ENCODE measurements around the gene PDCD6IP.
"Not testable (repeated sequence)": the region's sequence is repeated elsewhere in the genome, so short reads cannot be mapped to it uniquely, and the experiment has no call there.

The PDCD6IP gene

DNA sequence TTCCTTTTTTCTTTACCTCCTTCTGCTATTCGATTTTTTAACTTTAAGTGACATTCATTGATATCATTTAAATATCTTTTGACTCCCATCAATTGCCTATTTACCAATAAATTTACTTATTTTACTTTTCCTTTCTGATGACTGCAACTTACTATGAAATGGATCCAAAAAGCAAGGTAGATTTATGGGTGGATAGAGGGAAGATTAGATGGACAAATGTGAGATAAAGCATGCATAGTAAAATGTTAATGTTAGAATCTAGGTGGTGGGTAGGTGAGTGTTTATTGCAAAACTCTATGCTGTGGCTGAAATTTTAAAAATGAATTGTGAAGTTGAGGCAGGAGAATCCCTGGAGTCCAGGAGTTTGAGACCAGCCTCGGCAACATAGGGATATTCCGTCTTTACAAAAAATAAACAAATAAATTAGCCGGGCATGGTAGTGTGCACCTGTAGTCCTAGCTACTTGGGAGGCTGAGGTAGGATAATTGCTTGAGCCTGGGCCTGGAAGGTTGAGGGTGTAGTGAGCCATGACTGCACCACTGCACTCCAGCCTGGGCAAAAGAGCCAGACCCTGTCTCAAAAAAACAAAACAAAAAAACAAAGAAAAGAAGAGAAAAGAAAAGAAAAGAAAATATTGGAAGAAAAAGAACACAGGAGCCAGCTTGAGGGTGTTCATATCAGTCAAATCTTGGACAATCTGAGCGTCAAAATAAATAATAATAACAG lies 6.1 kb upstream of the PDCD6IP start:
- DNase-seq (ENCODE audit: low read depth in 3 of 3) = no peak

DNA sequence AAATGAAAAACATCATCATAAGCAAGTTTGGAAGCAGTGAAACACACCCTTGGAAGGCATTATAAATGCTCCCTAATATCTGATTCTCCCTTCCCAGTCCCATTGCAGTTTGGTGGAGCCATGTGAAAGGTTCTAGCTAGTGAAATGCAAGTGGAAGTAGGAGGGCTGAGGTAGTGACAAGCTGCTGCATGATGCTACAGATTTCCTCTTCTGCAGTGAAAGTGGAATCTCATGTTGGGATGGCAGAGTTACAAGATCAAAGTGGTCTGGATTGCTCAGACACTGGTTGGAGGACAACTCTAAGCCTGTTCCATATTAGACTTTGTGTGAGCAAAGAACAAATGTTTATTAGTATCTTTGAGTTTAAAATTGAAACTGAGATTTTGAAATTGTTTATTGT lies 3.3 kb upstream of the PDCD6IP start:
- DNase-seq (ENCODE audit: low read depth in 3 of 3) = no peak

DNA sequence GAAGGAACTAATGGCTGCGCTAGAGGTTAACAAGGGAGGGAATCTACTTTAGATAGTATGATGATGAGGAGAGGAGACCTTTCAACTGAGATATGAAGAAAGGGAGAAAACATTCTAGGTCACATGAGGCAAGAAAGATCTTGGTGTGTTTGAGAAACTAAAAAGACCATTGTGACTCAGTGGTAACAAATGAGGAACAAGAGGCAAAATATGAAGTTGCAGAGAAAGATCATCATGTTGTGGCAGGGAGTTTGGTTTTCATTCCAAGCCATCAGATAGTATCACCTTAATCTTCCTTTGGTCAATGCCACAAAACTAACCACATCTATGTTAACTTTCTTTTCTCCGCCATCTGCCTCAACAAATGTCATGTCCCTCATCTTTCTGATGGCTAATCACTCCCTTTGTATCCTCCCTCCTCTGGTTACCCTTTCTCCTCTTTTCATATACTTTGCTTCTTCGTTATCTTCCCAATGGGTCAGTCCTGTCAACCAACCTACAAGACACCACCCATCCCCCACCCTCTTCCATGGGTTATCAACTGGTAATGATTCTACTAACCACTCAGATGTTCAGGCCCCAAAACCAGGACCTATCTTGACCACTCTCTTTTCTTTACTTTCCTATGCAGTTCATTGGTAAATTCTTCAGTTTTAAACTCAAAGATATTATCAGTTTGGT lies 2.4 kb upstream of the PDCD6IP start:
- no peak for DNase-seq (ENCODE audit: low read depth in 3 of 3)

DNA sequence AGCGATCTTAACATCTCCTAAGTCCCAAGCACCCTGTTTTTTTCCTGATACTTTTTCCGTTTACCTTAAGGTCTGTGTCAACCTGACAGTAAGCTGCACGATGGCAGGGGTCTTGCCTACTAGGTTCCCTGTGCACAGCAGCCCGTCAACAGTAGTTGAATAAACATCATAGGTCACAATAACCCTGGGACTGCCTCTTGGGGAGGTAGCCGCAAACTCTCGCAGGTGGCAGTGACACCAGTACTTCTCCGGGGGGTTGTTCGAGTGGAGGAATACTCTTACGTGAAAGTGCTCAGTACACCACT lies 365 bp upstream of the PDCD6IP start:
- DNase-seq (ENCODE audit: low read depth in 3 of 3) = no peak

DNA sequence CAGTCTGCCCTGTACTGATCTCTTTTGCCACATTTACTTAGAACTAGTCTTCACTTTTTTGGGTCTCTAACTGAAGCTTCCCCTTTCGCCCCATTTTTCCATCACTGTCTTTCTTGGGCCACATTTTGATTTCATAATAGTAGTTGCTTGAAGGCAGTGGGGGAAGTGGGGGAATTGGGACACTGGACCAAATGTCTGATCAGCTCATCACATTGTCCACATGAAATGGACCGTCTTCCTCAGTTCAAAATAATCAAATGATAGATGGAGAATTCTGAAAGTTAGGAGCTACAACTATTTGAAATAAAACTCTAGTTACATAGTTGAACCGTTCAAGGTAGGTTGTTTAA lies 747 bp downstream of the PDCD6IP start:
- no peak for DNase-seq (ENCODE audit: low read depth in 3 of 3)

DNA sequence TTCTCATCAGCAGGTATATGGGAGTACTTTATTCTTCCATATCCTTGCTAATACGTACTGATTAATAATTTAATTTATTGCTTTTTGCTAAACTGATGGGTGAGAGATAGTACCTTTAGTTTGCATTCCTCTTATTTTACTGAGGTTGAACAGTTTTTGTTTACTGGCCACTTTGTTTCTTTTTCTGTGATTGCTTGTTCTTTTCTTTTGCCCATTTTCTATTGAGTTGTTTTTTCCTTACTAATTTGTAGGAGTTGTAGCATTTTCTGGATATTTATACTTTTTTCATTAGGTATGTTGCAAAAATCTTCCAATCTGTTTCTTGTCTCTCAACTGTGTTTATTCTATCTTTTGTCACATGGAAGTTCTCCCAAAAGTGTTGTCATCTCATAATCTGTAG lies 4.8 kb downstream of the PDCD6IP start:
- no peak for DNase-seq (ENCODE audit: low read depth in 3 of 3)

DNA sequence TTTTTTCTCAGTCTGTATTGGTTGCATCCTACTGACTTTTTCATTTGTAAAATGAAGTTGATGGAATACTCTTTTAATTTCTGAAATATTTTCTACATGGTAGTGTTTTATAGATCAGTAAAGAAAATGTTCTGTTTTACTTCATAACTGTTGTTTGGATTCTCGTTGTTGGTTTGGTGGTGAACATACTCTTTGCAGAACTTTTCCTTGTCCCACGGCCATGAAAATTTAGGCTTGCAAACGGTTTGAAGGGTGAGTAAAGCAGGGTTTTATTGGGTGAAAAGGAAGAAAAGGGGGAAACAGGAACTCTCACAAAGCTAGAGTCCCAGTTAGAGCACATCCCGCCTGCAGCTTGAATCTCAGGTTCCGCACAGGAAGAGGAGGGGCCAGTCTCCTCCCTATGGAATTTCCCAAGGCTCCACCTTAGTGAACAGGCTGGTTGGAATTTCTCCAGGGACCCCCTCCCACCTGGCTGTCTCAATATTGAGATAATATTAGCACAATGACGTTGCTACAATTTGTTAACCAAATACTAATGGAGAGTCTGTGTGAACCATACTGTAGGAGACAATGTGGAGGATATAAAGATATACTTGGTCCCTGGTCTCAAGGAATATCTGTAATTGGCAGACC lies 5.6 kb downstream of the PDCD6IP start:
- no peak for DNase-seq (ENCODE audit: low read depth in 3 of 3)

DNA sequence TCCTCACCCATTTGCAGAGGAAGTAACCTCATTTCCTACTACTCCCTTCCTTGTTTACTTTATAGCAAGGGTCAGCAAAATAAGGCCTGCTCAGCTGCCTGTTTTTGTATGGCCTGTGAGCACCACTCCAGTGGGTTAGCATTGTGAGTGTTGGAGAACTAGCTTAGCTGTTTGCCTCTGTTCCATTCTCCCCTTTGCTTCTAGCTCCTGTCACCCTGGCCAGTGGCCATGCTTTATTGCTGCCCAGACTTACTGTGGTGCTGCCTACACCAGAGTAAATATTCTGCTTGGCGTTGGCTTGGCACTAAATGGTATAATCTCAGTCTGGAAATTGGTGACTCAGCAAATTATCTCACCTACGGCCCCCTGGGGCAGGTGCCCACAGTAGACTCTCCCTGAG lies 8.8 kb downstream of the PDCD6IP start:
- no peak for DNase-seq (ENCODE audit: low read depth in 3 of 3)

DNA sequence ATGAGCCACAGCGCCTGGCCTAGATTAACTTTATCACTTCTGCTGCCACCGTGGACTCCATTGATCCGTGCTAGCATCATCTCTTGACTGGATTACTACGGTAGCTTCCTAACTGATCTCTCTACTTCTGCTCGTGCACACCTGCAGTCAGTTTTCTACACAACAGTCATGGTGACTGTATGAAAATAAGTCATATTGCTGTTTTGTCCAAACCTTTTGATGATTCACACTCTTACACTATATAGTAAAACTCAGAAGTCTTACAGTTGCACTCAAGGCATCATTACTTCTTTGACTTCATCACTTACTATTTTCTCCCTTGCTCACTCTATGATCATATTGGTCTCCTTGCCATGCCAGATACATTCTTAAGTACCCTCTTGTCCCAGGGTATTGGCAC lies 10.1 kb downstream of the PDCD6IP start:
- DNase-seq (ENCODE audit: low read depth in 3 of 3) = no peak

DNA sequence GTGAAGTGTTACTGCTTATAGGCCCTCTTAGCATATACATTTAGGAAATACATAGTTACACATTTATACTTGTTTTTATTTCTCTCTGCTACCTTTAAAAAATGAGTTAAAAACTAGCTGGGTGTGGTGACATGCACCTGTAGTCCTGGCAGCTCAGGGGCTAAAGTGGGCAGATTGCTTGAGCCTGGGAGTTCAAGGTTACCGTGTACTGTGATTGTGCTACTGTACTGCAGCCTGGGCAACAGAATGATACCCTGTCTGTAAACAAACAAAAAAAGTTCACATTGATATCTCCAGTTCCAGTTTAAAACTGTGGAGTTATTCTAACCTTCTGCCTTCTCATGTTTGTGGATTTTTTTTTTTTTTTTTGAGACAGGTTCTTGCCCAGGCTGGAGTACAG lies 12.1 kb downstream of the PDCD6IP start:
- no peak for DNase-seq (ENCODE audit: low read depth in 3 of 3)

DNA sequence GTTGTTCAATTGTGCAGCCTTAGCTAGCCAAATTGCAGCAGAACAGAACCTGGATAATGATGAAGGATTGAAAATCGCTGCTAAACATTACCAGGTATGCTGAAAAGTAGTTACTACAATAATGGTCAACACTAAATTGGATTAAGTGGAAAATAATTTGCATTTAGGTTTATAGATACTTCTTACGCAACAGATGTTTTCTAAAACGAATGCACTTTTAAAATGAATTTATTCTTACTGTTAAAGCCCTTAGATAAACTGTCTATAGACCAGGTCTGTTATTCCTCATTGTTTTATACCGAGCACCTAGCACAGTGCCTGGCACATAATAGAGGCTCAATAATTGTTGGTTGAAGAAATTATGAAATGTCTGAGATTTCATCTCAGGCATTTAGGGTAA lies 23.6 kb downstream of the PDCD6IP start:
- no peak for DNase-seq (ENCODE audit: low read depth in 3 of 3)

DNA sequence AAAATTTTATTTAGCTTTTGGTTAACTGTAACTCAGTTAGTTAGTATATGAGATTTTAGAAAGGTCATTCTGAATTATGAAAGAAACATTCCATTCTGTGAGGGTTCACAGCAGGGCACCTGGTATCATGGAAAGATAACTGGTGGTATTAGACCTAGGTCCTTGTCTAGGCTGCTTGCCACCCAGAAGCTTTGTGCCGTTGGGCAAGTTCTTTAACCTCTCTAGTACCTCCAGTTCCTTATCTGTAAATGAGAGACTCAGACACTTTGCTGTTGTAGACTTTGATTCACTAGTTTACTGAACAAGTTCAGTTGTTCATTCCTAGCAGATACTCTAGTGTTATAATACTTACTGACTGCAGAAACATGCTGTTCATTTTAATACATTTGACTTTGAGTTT lies 25.4 kb downstream of the PDCD6IP start:
- DNase-seq (ENCODE audit: low read depth in 3 of 3) = no peak

DNA sequence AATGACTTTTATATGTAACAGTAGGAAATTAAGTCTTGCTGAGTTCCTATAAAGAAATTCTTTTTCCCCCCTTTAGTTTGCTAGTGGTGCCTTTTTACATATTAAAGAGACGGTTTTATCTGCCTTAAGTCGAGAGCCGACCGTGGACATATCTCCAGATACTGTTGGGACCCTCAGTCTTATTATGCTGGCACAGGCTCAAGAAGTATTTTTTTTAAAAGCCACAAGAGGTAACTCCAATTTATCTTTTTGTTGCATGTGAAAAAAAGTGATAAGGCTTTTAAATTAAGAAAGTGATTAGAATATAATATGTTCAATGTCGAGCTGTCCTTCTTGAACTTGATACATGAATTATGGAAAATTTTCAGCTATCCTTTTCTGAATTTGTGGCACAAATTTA lies 26.7 kb downstream of the PDCD6IP start:
- no peak for DNase-seq (ENCODE audit: low read depth in 3 of 3)

DNA sequence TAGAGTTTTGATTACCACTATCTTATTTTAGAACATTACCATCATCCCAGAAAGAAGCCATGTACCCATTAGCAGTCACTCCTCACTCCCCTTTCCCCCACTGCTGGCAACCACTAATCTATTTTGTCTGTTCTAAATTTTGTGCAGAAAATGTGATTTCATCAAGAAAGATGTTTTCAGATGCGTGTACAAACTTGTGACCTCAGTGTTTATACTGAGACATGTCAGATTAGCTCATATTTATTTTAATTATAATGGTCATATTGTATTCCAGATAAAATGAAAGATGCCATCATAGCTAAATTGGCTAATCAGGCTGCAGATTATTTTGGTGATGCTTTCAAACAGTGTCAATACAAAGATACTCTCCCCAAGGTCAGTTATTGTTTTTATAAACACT lies 27.8 kb downstream of the PDCD6IP start:
- no peak for DNase-seq (ENCODE audit: low read depth in 3 of 3)

DNA sequence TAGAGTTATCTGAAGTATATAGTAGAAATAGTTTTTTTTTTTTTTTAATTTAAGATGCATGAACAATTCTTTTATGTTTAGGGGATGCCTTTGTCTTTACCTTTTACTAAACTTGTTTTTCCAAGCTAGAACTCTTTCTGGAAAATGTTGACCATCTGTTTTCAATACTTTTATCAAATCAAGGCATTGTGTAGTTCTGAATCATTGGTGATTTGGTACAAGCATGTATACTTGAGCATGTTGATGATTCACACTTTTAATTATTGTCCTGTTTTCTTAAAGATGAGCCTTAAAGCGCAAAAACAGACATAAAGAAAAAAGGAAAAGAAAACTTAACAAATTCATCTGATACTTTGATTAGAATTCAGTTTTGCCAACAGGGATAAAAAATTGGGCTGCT lies 28.3 kb downstream of the PDCD6IP start:
- DNase-seq (ENCODE audit: low read depth in 3 of 3) = no peak

DNA sequence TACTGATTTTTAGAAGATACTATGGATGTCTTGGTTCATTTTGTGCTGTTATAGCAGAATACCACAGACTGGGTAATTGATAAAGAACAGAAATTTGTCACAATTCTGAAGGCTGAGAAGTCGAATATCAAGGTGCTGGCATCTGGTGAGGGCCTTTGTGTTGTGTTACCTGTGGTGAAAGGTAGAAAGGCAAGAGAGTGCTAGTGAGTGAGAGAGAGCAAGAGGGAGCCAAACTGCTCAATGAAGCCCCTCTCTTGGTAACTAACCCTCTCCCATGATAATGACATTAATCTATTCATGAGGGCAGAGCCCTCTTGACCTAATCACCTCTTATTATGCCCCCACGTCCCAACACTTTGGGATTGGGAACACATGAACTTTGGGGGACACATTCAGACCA lies 31.3 kb downstream of the PDCD6IP start:
- DNase-seq (ENCODE audit: low read depth in 3 of 3) = no peak

DNA sequence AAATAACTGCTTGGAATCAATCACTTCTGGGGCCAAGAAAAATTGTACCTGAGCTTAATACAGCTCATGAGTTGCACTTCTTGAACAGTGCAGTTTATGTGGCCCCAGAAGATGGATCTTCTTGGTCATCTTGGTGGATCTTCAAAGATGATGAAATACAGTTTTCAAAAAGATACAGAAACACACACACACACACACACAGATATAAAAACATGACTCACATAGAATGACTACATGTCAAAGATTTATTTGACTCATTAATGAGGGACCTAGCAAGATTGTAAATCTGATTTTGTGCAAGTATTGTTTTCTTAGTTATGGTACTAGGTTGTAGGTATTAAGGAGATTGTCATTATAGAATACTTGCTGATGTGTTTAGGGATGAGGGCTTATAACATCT lies 32.6 kb downstream of the PDCD6IP start:
- no peak for DNase-seq (ENCODE audit: low read depth in 3 of 3)

DNA sequence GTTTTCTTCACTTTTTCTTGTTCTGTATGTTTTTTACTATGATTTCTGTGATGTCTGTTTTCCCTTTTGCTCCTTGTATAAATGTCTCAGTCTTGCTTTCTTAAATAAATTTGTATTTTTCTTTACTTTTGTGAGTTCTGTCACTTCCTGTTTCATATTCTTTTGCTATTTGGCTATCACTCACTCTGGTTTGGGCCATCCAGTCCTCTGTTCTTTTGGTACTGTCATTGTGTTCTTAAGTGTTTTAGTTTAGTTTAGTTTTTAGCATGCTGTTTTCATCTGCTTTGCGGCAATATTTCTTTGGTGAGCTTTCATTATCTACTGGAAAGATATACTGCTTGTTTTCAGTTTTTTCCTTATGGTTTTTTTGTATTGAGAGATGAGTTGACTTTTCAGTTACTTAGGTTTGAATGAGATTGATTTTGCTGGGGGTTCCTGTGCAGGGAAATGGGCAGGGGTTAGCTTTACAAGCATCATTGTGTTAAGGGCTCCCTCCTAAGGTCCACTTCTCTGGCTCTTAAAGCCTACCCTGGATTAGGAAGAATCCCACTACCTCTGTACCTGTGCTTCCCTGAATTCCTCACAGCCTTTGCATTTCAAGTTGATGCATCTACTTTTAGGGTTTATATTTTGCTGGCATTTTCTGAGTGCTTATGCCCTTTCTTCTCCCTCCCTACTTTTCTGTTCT lies 35.1 kb downstream of the PDCD6IP start:
- DNase-seq (ENCODE audit: low read depth in 3 of 3) = no peak

DNA sequence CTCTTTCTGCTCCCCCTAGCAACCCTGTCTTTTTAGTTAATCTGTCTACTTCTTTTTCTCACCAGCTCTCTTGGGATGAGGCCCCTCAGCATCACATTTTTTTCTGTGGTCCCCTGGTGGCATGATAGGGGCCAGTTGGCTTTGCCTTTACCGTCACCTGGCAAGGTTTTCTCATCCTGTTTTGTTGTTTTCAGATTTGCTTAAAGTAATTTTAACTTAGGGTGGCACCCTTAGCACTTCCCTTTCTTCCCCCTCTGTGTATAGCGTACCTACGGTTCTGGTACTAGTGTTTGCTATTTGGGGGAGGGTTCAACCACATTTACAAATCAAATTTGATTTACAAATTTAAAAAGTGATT lies 35.6 kb downstream of the PDCD6IP start:
- DNase-seq (ENCODE audit: low read depth in 3 of 3) = no peak

DNA sequence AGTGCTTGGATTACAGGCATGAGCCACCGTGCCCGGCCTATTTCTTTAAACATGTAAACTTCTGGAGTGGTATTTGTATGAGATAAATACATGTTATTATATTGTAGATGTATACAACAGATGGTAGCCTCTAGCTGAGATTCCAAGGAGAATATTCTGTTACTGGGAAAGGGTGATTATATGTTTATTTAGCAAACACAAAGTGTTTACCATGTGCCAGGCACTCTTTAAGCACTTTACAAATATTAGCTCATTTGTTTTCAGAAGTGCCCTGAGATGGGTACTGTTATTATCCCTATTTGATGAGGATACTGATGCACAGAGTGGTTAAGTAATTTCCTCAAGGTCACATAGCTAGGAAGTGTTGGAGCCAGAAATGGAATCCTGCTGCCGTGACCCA lies 38.8 kb downstream of the PDCD6IP start:
- not testable (repeated sequence) for DNase-seq (ENCODE audit: low read depth in 3 of 3)

DNA sequence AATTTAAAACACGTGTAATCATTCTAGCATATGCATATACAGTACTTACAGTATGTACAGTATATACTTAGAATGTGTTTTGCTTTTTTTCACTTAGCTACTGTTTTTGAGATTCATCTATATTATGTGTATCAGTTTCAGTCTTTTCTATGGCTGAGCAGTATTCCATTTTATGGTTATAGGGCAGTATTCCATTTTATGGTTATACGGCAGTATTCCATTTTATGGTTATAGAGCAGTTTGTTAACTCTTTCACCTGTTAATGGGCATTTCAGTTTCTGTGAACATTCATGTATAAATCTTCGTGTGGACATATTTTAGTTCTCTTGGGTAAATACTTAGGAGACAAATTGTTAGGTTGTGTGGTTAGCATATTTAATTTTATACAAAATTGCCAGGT lies 40.9 kb downstream of the PDCD6IP start:
- no peak for DNase-seq (ENCODE audit: low read depth in 3 of 3)

DNA sequence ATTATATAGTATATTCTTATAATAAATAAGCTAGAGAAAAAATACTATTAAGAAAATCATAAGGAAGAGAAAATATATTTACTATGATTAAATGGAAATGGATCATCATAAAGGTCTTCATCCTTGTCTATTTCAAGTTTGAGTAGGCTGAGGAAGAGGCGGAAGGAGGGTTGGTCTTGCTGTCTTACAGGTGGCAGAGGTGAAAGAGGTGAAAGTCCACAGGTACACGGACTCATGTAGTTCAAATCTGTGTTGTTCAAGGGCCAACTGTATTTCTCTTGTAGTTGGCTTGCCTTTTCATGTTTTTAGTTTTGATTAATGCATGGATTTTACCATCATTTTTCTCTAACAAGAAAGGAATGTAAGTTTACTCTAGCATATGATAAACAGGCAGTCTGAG lies 41.7 kb downstream of the PDCD6IP start:
- DNase-seq (ENCODE audit: low read depth in 3 of 3) = no peak
